Peyer's patch (tissue), 4 donors: ENCODE results near the gene SLC16A4.

Experiments
- POLR2A ChIP-seq, 2 donors: fragments of 450-650 bp; IDR thresholded peaks; one replicate each; pipeline ENCODE4 v1.5.1; 2017; ENCODE audit warnings: antibody characterized with exemption in 2 of 2, mild to moderate bottlenecking in 2 of 2, moderate library complexity in 2 of 2
- TF ChIP-seq, protein P1 (sequence below), 6 experiments: fragments of 450-650 bp in 4 of 6; fragments of 200-600 bp in 2 of 6; sonication (generic) in 1 of 6; IDR thresholded peaks; one replicate each; pipeline ENCODE4 v1.5.1; 2017 to 2019; ENCODE audit warnings: antibody characterized with exemption in 6 of 6, mild to moderate bottlenecking in 3 of 6, moderate library complexity in 1 of 6

DNA sequence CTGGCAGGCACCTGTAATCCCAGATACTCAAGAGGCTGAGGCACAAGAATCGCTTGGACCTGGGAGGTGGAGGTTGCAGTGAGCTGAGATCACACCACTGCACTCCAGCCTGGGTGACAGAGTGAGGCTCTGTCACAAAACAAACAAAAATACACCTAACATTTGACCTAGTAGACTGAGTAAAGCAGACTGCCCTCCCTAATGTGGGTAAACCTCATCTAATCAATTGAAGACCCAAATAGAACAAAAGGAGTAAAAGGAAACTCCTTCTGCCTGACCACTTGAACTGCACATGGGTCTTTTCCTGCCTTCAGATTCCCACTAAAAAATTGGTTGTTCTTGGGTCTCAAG, 70.7 kb downstream of the SLC16A4 start:
- TF ChIP-seq, protein P1, sequence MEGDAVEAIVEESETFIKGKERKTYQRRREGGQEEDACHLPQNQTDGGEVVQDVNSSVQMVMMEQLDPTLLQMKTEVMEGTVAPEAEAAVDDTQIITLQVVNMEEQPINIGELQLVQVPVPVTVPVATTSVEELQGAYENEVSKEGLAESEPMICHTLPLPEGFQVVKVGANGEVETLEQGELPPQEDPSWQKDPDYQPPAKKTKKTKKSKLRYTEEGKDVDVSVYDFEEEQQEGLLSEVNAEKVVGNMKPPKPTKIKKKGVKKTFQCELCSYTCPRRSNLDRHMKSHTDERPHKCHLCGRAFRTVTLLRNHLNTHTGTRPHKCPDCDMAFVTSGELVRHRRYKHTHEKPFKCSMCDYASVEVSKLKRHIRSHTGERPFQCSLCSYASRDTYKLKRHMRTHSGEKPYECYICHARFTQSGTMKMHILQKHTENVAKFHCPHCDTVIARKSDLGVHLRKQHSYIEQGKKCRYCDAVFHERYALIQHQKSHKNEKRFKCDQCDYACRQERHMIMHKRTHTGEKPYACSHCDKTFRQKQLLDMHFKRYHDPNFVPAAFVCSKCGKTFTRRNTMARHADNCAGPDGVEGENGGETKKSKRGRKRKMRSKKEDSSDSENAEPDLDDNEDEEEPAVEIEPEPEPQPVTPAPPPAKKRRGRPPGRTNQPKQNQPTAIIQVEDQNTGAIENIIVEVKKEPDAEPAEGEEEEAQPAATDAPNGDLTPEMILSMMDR (IDR thresholded peaks at IDR 0.05), result no peak
- no peak for TF ChIP-seq POLR2A (IDR thresholded peaks at IDR 0.05)
